Hippocampal formation (tissue), 2 donors: Measurements from ENCODE around the gene TMUB1.

Experiments used
- DNase-seq, 2 donors: peaks; one replicate each; lab custom pipeline; 2025; lab: John Stamatoyannopoulos, UW

TMUB1 gene

GRCh38 chr7:151085329-151085690 is 2.0 kb upstream of the TMUB1 start:
- DNase-seq = no peak

- no peak for DNase-seq
Observed at GRCh38 chr7:151083824-151084160, 499 bp upstream of the TMUB1 start.

GRCh38 chr7:151082141-151083070 is 887 bp downstream of the TMUB1 start:
- no peak for DNase-seq

- no peak for DNase-seq
Observed at GRCh38 chr7:151081170-151082101, 1.9 kb downstream of the TMUB1 start.

GRCh38 chr7:151080522-151081169 is 2.6 kb downstream of the TMUB1 start, which contains the start of gene FASTK:
Gene FASTK (minus strand): TSS chr7:151080809. CDS start chr7:151080766, 43 bp downstream.
- peak; percentile 88 to 96 for DNase-seq

- DNase-seq = no peak
Observed at GRCh38 chr7:151080067-151080521, 3.2 kb downstream of the TMUB1 start.

- DNase-seq = no peak
Observed at GRCh38 chr7:151079199-151079910, 3.9 kb downstream of the TMUB1 start.

- no peak for DNase-seq
Observed at GRCh38 chr7:151078233-151079040, 4.9 kb downstream of the TMUB1 start.

- DNase-seq = no peak
Observed at GRCh38 chr7:151077705-151078232, 5.5 kb downstream of the TMUB1 start.

GRCh38 chr7:151076863-151077704 is 6.2 kb downstream of the TMUB1 start:
- no peak for DNase-seq

- DNase-seq = no peak
Observed at GRCh38 chr7:151075978-151076426, 7.3 kb downstream of the TMUB1 start.

- DNase-seq = no peak
Observed at GRCh38 chr7:151075662-151075971, 7.7 kb downstream of the TMUB1 start.

GRCh38 chr7:151074817-151075661 is 8.3 kb downstream of the TMUB1 start:
- no peak for DNase-seq

- DNase-seq = no peak
Observed at GRCh38 chr7:151073990-151074389, 9.3 kb downstream of the TMUB1 start.

GRCh38 chr7:151071032-151071866 is 12.0 kb downstream of the TMUB1 start:
- no peak for DNase-seq

- no peak for DNase-seq
Observed at GRCh38 chr7:151070574-151070960, 12.7 kb downstream of the TMUB1 start.

- no peak for DNase-seq
Observed at GRCh38 chr7:151069841-151070573, 13.3 kb downstream of the TMUB1 start.
